ENCODE data around the gene NFASC.

DNA sequence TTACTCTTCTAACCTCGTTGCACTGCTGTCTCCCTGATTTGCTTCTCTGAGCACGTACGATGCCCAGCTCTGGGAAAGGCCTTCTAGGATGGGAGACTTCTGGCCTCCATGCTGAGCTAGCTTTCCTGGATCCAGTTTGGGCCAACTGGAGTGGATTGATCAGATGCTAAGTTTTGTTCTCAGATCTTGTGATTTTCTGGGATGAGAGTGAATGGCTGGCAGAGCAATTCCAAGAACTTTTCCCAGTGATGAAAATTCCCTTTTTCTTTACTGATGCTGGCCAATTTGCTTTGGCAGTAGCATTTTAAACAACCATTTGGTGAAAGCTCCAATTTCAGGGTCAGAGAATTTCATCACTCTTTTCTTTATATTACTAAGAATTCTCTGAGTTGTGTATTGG lies 34.9 kb upstream of the NFASC start:
- TF ChIP-seq EZH2 (IDR thresholded peaks at IDR 0.05; ENCODE audit: low read length, unreplicated experiment) = no peak
- TF ChIP-seq, protein P1, sequence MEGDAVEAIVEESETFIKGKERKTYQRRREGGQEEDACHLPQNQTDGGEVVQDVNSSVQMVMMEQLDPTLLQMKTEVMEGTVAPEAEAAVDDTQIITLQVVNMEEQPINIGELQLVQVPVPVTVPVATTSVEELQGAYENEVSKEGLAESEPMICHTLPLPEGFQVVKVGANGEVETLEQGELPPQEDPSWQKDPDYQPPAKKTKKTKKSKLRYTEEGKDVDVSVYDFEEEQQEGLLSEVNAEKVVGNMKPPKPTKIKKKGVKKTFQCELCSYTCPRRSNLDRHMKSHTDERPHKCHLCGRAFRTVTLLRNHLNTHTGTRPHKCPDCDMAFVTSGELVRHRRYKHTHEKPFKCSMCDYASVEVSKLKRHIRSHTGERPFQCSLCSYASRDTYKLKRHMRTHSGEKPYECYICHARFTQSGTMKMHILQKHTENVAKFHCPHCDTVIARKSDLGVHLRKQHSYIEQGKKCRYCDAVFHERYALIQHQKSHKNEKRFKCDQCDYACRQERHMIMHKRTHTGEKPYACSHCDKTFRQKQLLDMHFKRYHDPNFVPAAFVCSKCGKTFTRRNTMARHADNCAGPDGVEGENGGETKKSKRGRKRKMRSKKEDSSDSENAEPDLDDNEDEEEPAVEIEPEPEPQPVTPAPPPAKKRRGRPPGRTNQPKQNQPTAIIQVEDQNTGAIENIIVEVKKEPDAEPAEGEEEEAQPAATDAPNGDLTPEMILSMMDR (conservative IDR thresholded peaks at IDR 0.05; ENCODE audit: low read depth, low read length) = no peak
